GM15510 (cell line): Measurements from ENCODE around the gene TARS3.

Experiments used
- POLR2A ChIP-seq: IDR thresholded peaks from 3 replicates; pipeline ENCODE4 v1.6.1; 2011; ENCODE audit warnings: borderline replicate concordance; ENCODE audit not compliant: insufficient read length; ENCODE audit errors: extremely low read depth

Gene TARS3

GRCh38 chr15:101669744-101670143 is 54.5 kb downstream of the TARS3 start:
- TF ChIP-seq POLR2A: no peak

GRCh38 chr15:101667881-101668280 is 56.4 kb downstream of the TARS3 start:
- no peak for TF ChIP-seq POLR2A

GRCh38 chr15:101664303-101664913 is 59.9 kb downstream of the TARS3 start:
- TF ChIP-seq POLR2A: no peak

GRCh38 chr15:101662203-101662602 is 62.1 kb downstream of the TARS3 start:
- TF ChIP-seq POLR2A: no peak

- no peak for TF ChIP-seq POLR2A
These were observed 64.3 kb downstream of the TARS3 start for GRCh38 chr15:101660005-101660404.

GRCh38 chr15:101657968-101658784 is 66.1 kb downstream of the TARS3 start:
- no peak for TF ChIP-seq POLR2A

GRCh38 chr15:101657171-101657570 is 67.1 kb downstream of the TARS3 start:
- no peak for TF ChIP-seq POLR2A

GRCh38 chr15:101654171-101654570 is 70.1 kb downstream of the TARS3 start:
- TF ChIP-seq POLR2A: no peak

- TF ChIP-seq POLR2A: no peak
These were observed 71.4 kb downstream of the TARS3 start for GRCh38 chr15:101652786-101653430.

- TF ChIP-seq POLR2A: peak; percentile 97
These were observed 72.0 kb downstream of the TARS3 start, which contains the start of gene TM2D3 for GRCh38 chr15:101652098-101652785. TSS of gene TM2D3 (minus strand) at chr15:101652381. CDS start at chr15:101652361, 20 bp downstream.

- no peak for TF ChIP-seq POLR2A
These were observed 72.6 kb downstream of the TARS3 start for GRCh38 chr15:101651554-101652097.

- no peak for TF ChIP-seq POLR2A
These were observed 74.1 kb downstream of the TARS3 start for GRCh38 chr15:101650145-101650544.

GRCh38 chr15:101648356-101648755 is 75.9 kb downstream of the TARS3 start:
- TF ChIP-seq POLR2A: no peak

- TF ChIP-seq POLR2A: no peak
These were observed 77.0 kb downstream of the TARS3 start for GRCh38 chr15:101647251-101647650.

GRCh38 chr15:101646672-101647071 is 77.6 kb downstream of the TARS3 start:
- TF ChIP-seq POLR2A: no peak
